ENCODE measurements around the gene GON4L.
"Not testable (repeated sequence)": the region's sequence is repeated elsewhere in the genome, so short reads cannot be mapped to it uniquely, and the experiment has no call there.

The GON4L gene

DNA sequence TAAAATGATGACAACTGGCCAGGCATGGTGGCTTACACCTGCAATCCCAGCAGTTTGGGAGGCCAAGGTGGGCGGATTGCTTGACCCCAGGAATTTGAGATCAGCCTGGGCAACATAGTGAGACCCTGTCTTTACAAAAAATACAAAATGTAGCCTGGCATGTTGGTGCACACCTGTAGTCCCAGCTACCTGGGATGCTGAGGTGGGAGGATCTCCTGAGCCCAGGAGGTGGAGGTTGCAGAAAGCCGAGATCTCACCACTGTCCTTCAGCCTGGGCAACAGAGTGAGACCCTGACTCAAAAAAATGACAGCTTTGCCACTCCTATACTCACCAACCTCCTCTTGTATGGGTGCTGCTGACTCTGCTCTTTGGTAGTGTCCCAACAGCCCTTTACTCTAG lies 20.9 kb upstream of the GON4L start:
- no peak for DNase-seq (ENCODE audit: low read depth)

- DNase-seq (ENCODE audit: low read depth), result peak; percentile 59
These were observed 16.8 kb upstream of the GON4L start for GRCh38 chr1:155873860-155874259.

DNA sequence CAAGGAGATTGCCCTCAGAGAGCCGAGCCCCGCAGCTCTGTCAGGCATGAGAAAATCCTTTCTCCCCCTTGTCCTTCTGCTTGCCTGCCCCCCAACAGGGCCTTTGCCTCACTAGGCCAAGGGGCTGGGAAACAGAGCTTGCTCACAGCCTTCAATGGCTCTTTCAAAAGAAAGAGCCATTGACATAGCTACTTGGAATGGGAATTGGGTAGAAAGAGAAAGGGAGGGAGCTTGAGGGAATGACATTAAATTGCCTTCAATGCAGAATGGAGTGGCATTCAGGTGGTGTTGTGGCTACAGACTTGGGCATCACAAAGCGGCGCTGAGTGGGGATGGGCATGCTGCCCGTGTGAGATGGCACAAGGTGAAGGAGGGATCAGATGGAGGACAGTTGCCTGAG lies 15.5 kb upstream of the GON4L start:
- DNase-seq (ENCODE audit: low read depth), result no peak

- DNase-seq (ENCODE audit: low read depth), result peak; percentile 43
These were observed 14.4 kb upstream of the GON4L start for GRCh38 chr1:155871390-155871789.

DNA sequence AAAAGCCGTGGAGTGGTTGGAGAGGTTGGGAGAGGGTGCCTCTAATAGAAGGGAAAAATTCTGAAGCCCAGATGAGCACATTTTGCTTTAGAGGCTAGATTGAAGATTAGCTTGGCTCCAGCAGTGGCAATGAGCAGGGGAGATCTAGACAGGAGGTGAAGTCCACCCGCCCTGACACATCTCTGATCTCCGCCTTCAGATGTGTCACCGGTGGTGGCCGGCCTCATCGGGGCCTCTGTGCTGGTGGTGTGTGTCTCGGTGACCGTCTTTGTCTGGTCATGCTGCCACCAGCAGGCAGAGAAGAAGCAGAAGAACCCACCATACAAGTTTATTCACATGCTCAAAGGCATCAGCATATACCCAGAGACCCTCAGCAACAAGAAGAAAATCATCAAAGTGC lies 10.8 kb upstream of the GON4L start:
- no peak for DNase-seq (ENCODE audit: low read depth)

DNA sequence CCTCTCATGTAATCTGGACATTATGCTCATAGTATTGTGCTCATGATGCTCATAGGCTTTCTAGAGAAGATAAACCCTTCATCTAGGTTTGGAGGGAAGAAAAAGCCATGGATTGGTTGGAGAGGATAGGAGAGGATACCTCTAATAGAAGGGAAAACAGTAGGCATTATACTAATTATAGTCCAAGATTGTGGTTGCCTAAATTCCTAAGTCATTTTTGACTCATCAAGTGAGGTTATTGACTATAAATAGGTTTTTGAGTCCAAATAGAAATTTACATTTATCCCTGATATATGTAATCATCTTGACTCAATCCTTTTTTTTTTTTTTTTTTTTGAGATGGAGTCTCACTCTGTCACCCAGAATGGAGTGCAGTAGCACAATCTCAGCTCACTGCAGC lies 7.4 kb upstream of the GON4L start:
- no peak for DNase-seq (ENCODE audit: low read depth)

DNA sequence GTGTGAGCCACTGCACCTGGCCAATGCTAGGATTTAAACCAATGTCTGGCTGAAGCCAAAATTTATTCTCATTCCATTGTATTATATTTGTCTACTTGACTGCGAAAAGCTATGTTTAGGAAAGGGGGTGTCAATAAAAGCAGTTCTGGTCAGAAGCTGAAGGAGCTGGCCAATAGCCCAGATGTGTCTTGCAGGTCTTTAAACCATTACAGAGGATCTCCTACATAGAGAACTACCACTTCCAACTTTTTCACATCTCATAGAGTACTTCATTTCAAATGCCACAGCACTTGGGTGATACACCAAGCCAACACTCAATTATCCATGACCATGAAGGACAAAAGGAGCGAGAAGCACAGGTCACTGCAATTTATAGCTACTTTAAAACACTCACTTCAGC lies 4.9 kb upstream of the GON4L start:
- DNase-seq (ENCODE audit: low read depth), result no peak

- no peak for DNase-seq (ENCODE audit: low read depth)
These were observed 4.0 kb upstream of the GON4L start for GRCh38 chr1:155860970-155861510.

DNA sequence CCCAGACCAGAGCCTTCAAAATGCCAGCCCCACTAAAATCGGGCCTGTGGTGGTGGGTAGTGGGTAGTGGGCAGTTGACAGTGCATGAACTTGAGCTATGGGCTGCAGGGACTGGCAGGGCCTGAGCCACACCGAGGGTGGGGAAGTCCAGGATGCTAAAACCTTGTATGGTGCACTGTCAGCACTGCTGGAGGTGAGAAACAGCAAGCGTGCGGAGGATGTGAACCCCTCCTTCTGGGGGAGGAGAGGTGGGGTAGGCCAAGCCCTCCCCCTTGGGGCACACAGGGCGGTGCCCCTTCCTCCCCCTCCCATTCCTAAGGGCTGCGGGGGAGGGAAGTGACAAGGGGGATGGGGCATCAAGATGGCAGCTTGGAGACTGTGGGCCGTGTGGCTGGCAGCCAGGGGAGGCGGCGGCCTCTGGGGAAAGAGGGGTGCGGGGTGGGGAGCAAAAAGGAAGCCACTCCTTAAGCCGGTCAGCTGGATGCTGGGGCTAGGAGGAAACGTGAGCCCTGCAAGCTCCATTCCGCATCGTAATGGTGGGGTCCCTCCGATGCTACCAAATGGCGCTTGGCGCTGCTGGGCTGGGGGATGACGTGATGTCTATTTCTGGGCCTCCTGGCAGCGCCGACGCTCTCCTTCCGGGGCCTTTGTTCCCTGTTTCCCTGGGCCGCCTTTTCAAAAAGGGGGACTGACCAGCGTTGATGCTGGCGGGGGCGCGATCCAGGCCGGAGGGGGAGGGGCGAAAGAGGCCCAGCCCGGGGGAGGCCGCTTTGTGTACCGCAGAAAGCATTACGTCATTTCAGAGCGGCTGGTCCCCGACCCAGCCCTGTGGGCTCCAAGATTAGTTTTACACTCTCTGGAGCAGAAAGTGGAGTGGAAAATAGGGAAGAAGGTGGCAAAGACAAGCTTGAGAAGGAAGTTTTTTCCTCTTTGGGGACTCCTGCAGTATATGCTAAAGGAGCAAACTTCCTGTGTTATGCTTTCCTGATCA lies 3.2 kb upstream of the GON4L start:
- DNase-seq (ENCODE audit: low read depth), result peak; percentile 70

- DNase-seq (ENCODE audit: low read depth), result peak; percentile 92
These were observed 2.3 kb upstream of the GON4L start, which contains the start of gene SYT11 for GRCh38 chr1:155859234-155859829. TSS of gene SYT11 (plus strand) at chr1:155859567. CDS start at chr1:155859762, 195 bp downstream.

- peak; percentile 80 for DNase-seq (ENCODE audit: low read depth)
These were observed 1.8 kb upstream of the GON4L start for GRCh38 chr1:155858800-155859233.

DNA sequence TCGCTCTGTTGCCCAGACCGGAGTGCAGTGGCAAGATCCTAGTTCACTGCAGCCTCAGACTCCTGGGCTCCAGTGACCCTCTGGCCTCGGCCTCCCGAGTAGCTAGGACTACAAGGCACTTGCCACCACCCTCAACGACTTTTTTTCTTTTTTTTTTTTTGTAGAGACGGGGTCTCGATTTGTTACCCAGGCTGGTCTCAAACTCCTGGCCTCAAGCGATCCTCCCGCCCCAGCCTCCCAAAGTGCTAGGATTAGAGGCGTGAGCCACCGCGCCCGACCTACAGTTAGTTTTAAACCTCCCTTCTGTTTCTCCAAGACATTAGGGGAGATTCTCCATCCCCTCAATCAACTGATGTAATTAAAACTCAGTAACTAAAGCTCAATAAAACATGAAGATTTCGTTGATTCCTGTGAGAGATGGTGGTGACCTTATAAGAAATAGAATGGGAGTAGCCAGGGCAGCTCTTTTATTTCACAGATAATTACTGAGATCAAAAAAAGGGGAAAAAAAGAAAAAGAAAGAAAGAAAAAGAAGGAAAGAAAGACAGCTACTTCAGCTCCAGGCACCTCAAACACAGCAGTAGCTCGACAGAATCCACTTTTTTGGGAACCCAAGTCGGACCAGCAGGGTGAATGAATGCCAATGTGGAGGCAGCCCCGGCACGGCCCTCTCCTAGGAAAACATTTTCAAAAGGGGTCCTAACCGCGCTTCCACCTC lies 598 bp downstream of the GON4L start:
- DNase-seq (ENCODE audit: low read depth), result no peak

GRCh38 chr1:155850345-155850744 lies 6.7 kb downstream of the GON4L start:
- no peak for DNase-seq (ENCODE audit: low read depth)

- no peak for DNase-seq (ENCODE audit: low read depth)
These were observed 9.0 kb downstream of the GON4L start for GRCh38 chr1:155847823-155848529.

DNA sequence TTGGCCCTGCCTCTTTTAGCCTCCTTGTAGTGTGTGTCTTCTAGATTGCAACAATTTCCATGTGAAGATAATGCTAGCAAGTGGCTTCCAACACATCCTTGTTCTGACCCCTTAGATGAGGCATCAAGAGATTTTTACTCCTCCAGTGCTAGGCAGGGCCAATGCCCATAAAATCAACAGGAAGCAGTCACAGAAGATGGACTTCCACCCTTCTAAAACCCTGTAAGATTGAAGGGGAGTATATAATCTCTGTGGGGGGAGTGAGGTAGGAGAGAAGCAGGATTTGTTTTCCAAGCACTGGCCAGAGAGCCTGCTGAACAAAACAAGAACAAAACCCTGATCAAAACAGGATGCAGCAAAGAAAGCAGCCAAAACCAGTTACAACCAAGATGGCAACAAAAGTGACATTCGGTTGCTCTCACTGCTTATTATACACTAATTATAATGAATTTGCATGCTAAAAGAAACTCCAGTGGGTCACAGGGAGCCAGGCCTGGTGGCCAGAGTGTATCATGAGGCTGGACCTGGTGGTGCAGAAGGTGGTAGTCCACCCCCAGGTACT lies 12.1 kb downstream of the GON4L start:
- no peak for DNase-seq (ENCODE audit: low read depth)

DNA sequence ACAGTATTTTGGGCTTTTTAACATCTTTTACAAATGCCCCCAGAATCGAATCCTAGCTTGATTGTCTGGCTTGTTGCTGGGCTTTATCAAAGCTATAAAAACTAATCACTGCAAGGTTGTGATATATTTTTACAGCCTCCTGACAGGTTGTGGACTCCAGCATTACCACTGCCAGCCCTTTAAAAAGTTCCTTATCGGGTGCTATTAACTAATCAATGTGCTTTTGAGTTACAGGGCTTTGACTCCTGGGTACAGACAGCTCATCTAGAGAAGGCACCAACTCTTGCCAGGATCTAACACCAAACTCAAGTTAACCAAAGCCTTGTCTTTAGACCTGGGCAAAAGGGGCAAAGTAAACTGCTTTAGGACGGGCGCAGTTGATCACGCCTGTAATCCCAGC lies 16.6 kb downstream of the GON4L start:
- no peak for DNase-seq (ENCODE audit: low read depth)

DNA sequence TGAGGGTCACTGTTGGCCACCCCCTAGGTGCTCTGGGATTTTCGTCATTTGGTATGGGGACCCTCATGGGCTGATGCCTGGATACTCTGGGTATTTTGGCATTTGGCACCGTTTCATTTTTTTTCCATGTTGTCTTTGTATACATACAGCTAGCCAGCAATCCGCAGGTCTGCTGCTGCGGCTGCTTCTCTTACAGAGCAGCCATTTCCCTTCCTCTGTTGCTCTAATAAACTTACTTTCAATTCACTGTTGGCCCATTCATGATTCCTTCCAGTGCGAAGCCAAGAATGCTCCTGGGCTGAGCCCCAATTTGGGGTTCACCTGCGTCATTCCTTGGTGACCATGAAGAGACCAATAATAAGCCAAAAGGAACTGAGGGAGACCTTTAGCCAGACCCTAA lies 21.5 kb downstream of the GON4L start:
- DNase-seq (ENCODE audit: low read depth), result no peak

GRCh38 chr1:155834927-155835399 lies 22.1 kb downstream of the GON4L start:
- not testable (repeated sequence) for DNase-seq (ENCODE audit: low read depth)

- DNase-seq (ENCODE audit: low read depth), result peak; percentile 29
These were observed 22.6 kb downstream of the GON4L start for GRCh38 chr1:155834296-155834926.

GRCh38 chr1:155833665-155834295 lies 23.2 kb downstream of the GON4L start:
- DNase-seq (ENCODE audit: low read depth), result no peak

Measured in fibroblast of gingiva (primary cell).